Measurements from ENCODE around the gene CUZD1. TPM values are rescaled to one million over a fixed set of nuclear protein-coding genes. Genes with fewer than 3 reads are reported as not detected.

The CUZD1 gene, protein sequence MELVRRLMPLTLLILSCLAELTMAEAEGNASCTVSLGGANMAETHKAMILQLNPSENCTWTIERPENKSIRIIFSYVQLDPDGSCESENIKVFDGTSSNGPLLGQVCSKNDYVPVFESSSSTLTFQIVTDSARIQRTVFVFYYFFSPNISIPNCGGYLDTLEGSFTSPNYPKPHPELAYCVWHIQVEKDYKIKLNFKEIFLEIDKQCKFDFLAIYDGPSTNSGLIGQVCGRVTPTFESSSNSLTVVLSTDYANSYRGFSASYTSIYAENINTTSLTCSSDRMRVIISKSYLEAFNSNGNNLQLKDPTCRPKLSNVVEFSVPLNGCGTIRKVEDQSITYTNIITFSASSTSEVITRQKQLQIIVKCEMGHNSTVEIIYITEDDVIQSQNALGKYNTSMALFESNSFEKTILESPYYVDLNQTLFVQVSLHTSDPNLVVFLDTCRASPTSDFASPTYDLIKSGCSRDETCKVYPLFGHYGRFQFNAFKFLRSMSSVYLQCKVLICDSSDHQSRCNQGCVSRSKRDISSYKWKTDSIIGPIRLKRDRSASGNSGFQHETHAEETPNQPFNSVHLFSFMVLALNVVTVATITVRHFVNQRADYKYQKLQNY
- 1.3 to 1.4 TPM (median 1.3 TPM) in 5 replicates for total RNA-seq (2022; extraction: Qiagen RNA extraction)

DNA sequence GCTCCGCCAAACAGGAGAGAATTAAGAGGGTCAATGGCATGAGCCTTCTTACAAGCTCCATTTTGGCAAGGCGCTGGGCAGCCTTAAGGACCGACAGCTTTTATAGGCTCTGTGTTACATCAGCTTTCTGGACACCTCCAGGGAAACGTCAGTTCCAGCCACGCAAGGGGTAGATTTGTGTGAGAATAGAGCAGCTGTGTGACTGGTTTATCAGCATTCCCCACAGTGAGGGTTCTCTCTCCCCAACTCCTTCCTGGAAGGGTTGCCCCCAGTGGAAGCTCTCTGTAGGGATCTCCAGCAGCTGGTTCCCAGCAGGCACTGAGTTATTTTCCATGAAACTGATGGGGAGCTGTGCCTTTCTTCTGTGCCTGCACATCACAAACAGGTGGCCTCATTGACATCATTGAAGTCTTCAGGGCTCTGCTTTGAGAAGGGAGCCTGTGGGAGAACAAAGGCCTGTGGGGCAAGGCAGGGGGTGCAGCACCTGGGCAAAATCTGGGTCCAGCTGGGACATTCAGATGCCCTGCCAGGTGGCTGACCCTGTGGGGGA is at the start of gene CUZD1:
Gene CUZD1 (minus strand): TSS at position 75 of the 550 bp plus-strand sequence. CDS start 14 bp downstream, at position 61.

GRCh38 chr10:122879339-122880273 is 33.9 kb upstream of the CUZD1 start, which contains the start of gene FAM24B:
TSS of gene FAM24B (minus strand) at chr10:122879581. CDS start at chr10:122850515, 29,066 bp downstream.

Other genes with a start within 250 kb of the CUZD1 start
- not detected in 5 replicates for gene C10orf120, start 146.0 kb downstream of the CUZD1 start, total RNA-seq (2022; extraction: Qiagen RNA extraction)
- 10.7 to 13.0 TPM (median 12.3 TPM) in 5 replicates for gene FAM24B, start 33.7 kb upstream of the CUZD1 start, total RNA-seq (2022; extraction: Qiagen RNA extraction)
- gene FAM24A, start 64.8 kb upstream of the CUZD1 start, total RNA-seq (2022; extraction: Qiagen RNA extraction) = not detected in 5 replicates
- gene C10orf88, start 108.4 kb upstream of the CUZD1 start, total RNA-seq (2022; extraction: Qiagen RNA extraction) = 5.7 to 9.8 TPM (median 9.1 TPM) in 5 replicates
- 3.7 to 4.8 TPM (median 4.2 TPM) in 5 replicates for gene PSTK, start 134.5 kb upstream of the CUZD1 start, total RNA-seq (2022; extraction: Qiagen RNA extraction)
- 5.5 to 8.7 TPM (median 6.3 TPM) in 5 replicates for gene IKZF5, start 162.9 kb upstream of the CUZD1 start, total RNA-seq (2022; extraction: Qiagen RNA extraction)
- 5.6 to 9.9 TPM (median 8.7 TPM) in 5 replicates for gene ACADSB, start 163.1 kb upstream of the CUZD1 start, total RNA-seq (2022; extraction: Qiagen RNA extraction)